ENCODE data around the gene SOX30.

DNA sequence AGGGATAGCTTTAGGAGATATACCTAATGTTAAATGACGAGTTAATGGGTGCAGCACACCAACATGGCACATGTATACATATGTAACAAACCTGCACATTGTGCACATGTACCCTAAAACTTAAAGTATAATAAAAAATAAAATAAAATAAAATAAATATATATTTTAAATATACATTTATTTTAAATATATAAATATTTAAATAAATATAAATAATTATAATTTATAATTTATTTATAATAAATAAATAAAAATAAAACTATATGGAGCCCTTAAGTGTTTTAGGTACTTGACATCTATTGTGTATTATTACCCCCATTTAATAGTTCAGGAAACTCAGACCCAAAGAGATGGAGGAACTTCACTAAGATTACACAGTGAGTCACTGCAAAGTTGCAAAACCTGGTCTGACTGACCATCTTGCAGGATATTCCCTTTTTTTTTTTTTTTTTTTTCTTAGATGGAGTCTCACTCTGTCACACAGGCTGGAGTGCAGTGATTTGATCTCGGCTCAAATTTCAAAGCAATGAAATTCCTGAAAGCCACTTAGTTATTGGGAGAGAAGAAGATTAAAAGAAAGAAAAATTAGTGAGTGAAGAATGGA lies 13.3 kb upstream of the SOX30 start:
- no peak for TF ChIP-seq CTCF (IDR thresholded peaks at IDR 0.05)
- no peak for TF ChIP-seq POLR2AphosphoS5 (IDR thresholded peaks at IDR 0.05)
- TF ChIP-seq EP300 (IDR thresholded peaks at IDR 0.05; ENCODE audit: low read depth), result no peak
- TF ChIP-seq POLR2A (IDR thresholded peaks at IDR 0.05), result no peak

Data from transverse colon (tissue), 4 donors.